Epithelial cell of proximal tubule (primary cell): Measurements from ENCODE around the gene LSAMP. TPM values are rescaled to one million over a fixed set of nuclear protein-coding genes. Genes with fewer than 3 reads are reported as not detected.

Source experiments
- DNase-seq: peaks from one replicate; pipeline ENCODE4 v3.0.0-alpha.2; 2011; ENCODE audit warnings: low read depth
- H3K4me3 ChIP-seq: 2 replicates; pipeline ENCODE4 v1.5.1; 2011; ENCODE audit warnings: low read depth, mild to moderate bottlenecking, low read length
- CTCF ChIP-seq: conservative IDR thresholded peaks from 2 replicates; pipeline ENCODE4 v1.5.1; 2012; ENCODE audit warnings: low read depth, mild to moderate bottlenecking, low read length
- total RNA-seq: library from RNA; depleted of rRNA; stranded (reverse); fragments of >200 nt; gene quantifications from 2 replicates; pipeline ENCODE4 v1.2.3, GENCODE V29; 2015

Gene LSAMP
- total RNA-seq, 1 donor from 2014 or later = 5.1 TPM

DNA sequence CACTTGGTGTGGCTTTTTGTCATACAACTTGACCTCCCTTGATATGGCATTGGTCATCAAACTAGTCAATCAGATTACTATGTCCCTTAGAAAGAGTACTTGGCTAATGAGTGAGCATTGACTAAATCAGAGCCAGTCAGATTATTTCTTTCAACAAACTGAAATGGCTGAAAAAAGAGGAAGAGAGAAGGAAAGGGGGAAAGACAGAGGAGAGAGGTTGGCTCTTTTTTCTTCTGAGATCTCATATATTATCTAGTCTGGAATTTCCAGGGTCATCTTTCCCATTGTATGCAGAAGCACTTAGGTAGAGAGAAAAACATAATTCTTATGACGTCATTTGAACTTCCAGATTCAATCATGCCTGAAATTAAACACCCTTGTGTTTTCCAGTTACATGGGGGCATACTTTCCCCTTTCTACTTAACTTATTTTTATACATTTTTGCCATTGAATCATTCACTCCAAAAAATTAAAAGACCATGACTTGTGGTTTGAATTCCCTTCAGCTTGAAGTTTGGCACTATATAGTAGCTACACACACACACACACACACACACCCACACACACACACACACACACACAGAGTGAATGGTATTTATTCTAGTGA, 387.8 kb downstream of the LSAMP start:
- H3K4me3 ChIP-seq = no peak overlapping the region
- TF ChIP-seq CTCF = no peak
- DNase-seq = peak; percentile 66

- no peak overlapping the region for H3K4me3 ChIP-seq
- DNase-seq = no peak
- TF ChIP-seq CTCF = no peak
Measured at GRCh38 chr3:116056280-116056679, 389.0 kb downstream of the LSAMP start.

GRCh38 chr3:116053017-116053416, 392.3 kb downstream of the LSAMP start:
- DNase-seq = no peak
- no peak for TF ChIP-seq CTCF
- H3K4me3 ChIP-seq = no peak overlapping the region

- no peak for TF ChIP-seq CTCF
- DNase-seq = no peak
- H3K4me3 ChIP-seq = no peak overlapping the region
Measured at GRCh38 chr3:116052602-116053001, 392.7 kb downstream of the LSAMP start.

DNA sequence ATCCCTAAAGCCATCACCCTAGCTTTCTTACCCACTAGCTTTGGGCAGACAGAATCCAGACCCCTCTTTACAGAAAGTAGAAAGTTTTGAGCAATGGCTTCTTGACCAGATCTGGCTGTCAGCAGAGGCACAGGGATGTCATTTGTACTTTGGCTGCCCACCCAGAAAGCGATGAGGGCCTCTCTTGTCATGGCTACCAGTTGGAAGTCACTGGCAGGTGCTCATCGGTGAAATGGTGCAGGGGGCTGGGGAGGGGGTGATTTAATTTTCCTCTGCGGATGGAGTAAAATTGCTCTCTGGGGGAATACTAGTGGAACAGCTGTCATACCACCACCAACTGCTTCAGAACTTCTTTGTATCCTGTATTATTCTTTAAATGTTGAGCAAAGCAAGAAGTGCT, 393.7 kb downstream of the LSAMP start:
- DNase-seq = no peak
- no peak overlapping the region for H3K4me3 ChIP-seq

DNA sequence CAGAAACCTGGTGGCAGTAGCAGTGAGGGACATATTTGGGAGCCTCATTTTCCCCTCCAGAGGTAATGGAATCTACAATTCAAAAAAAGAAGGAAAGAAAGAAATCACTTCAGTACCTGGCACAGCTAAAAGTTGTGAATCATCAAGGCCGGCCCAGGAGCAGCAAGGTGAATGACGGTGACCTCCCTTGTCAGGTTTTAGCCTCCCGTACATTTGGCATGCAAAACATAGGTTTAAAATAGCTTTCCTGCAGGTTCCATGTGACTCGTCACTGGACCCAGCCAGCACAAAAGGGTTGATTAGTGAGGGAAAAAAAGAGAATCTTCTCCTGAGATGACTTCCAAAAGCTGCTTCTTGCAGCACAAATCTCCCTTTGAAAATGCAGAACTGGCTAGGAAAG, 394.2 kb downstream of the LSAMP start:
- TF ChIP-seq CTCF = no peak

More for the DNA sequence above, 393.7 kb downstream of the LSAMP start:
- TF ChIP-seq CTCF = no peak

DNA sequence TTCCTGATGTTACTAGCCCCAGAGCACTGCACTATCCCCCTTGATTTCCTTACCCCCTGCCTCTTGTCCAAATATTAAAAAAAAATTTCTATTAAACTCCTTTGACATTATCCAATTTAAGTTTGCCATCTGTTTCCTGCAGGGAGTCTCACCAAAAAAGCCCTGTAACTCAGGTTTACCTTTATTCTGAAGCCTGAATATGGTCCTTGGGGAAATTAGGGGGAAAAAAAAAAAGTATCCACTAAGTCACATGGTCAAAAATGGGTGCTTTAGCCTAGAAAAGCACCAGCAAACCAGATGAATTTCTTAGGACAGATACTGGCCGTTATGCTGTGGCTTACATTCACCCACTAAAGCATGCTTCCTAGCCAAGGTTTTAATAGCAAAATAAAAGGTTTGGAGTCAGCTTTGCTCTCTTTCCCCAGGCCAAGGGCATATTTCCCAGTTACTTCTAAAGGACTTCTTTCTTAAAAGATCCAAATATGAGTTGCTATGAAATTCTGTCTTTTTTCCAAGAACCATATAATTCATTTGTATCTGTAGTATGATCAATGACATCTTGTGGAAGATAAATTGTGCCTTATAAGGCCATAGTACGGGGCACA, 394.9 kb downstream of the LSAMP start:
- TF ChIP-seq CTCF = no peak
- no peak for DNase-seq
- H3K4me3 ChIP-seq = no peak overlapping the region

More for the DNA sequence above, 394.2 kb downstream of the LSAMP start:
- H3K4me3 ChIP-seq = no peak overlapping the region
- no peak for DNase-seq
